Measurements from ENCODE around the gene EBF3. TPM values are rescaled to one million over a fixed set of nuclear protein-coding genes. Genes with fewer than 3 reads are reported as not detected.

The EBF3 gene
- total and polyA plus RNA-seq, 2 experiments from 2014 or later: 0.22 to 0.77 TPM

- Histone ChIP-seq H3K79me2 (no peaks in the 10 kb centered on the region), H3K9me2 (replicated peaks; ENCODE audit: insufficient read depth) (no peaks in the 10 kb centered on the region), H3K27me3 (no peaks in the 10 kb centered on the region), H3K36me3 (replicated peaks; ENCODE audit: insufficient read depth, low read depth) (no peaks in the 10 kb centered on the region), H3K9me3 (ENCODE audit: low read depth) (peaks cover 9% of the 10 kb centered on the region), H3K4me3 (no peak overlapping the region), H3K27ac (no peak overlapping the region), H4K20me1 (ENCODE audit: insufficient read depth, poor library complexity, severe bottlenecking) (no peaks in the 10 kb centered on the region), H3K4me1 (ENCODE audit: insufficient read depth) (no peaks in the 10 kb centered on the region), H3K4me2 (no peak overlapping the region), H2AFZ (no peak overlapping the region)
- TF ChIP-seq, protein P1, sequence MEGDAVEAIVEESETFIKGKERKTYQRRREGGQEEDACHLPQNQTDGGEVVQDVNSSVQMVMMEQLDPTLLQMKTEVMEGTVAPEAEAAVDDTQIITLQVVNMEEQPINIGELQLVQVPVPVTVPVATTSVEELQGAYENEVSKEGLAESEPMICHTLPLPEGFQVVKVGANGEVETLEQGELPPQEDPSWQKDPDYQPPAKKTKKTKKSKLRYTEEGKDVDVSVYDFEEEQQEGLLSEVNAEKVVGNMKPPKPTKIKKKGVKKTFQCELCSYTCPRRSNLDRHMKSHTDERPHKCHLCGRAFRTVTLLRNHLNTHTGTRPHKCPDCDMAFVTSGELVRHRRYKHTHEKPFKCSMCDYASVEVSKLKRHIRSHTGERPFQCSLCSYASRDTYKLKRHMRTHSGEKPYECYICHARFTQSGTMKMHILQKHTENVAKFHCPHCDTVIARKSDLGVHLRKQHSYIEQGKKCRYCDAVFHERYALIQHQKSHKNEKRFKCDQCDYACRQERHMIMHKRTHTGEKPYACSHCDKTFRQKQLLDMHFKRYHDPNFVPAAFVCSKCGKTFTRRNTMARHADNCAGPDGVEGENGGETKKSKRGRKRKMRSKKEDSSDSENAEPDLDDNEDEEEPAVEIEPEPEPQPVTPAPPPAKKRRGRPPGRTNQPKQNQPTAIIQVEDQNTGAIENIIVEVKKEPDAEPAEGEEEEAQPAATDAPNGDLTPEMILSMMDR (IDR thresholded peaks at IDR 0.05; ENCODE audit: poor library complexity): no peak
- TF ChIP-seq EZH2 (IDR thresholded peaks at IDR 0.05; ENCODE audit: borderline replicate concordance) (no peak), EZH2phosphoT487 (IDR thresholded peaks at IDR 0.05; ENCODE audit: low read depth, severe bottlenecking, unreplicated experiment) (no peak)
- 84% methylated on average over 3 of the region's 3 CpGs for WGBS (ENCODE audit: low lambda C conversion rate, missing lambda C conversion rate)
- DNase-seq (ENCODE audit: low spot score): no peak
Measured at GRCh38 chr10:129799942-129800341, 164.1 kb downstream of the EBF3 start.

- Histone ChIP-seq H3K4me2 (no peak overlapping the region), H3K27me3 (no peaks in the 10 kb centered on the region), H3K4me3 (no peak overlapping the region), H3K79me2 (no peaks in the 10 kb centered on the region), H3K9me2 (replicated peaks; ENCODE audit: insufficient read depth) (no peaks in the 10 kb centered on the region), H3K4me1 (ENCODE audit: insufficient read depth) (no peaks in the 10 kb centered on the region), H3K27ac (no peak overlapping the region), H3K9me3 (ENCODE audit: low read depth) (no peaks in the 10 kb centered on the region), H2AFZ (no peak overlapping the region), H4K20me1 (ENCODE audit: insufficient read depth, poor library complexity, severe bottlenecking) (no peaks in the 10 kb centered on the region), H3K36me3 (replicated peaks; ENCODE audit: insufficient read depth, low read depth) (no peaks in the 10 kb centered on the region)
- WGBS (ENCODE audit: low lambda C conversion rate, missing lambda C conversion rate): 87% methylated on average over 12 of the region's 14 CpGs
- no peak for DNase-seq (ENCODE audit: low spot score)
- TF ChIP-seq, protein P1 (IDR thresholded peaks at IDR 0.05; ENCODE audit: poor library complexity): no peak
- TF ChIP-seq EZH2 (IDR thresholded peaks at IDR 0.05; ENCODE audit: borderline replicate concordance) (no peak), EZH2phosphoT487 (IDR thresholded peaks at IDR 0.05; ENCODE audit: low read depth, severe bottlenecking, unreplicated experiment) (no peak)
Measured at GRCh38 chr10:129796710-129797420, 167.2 kb downstream of the EBF3 start.

DNA sequence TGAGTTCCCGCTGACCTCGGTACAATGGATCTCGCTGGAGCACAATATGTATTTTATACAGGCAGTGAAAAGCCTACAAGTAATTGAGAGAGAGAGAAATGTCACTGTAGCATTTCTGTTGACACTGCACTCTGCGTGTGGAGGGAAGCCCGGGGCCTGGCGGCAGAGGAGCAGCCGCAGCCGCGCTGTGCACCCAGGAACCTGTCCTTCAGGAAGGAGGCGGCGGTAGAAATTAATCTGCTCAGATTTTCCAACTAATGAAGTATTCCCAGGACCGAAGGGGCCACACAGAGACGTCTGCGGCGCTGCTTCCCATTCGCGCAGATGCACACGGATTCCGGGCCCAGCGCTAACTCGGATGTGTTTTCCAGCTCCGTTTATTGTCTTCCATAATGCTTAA, 170.1 kb downstream of the EBF3 start:
- TF ChIP-seq, protein P1 (IDR thresholded peaks at IDR 0.05; ENCODE audit: poor library complexity): no peak
- no peak for TF ChIP-seq EZH2phosphoT487 (IDR thresholded peaks at IDR 0.05; ENCODE audit: low read depth, severe bottlenecking, unreplicated experiment)
- TF ChIP-seq EZH2 (IDR thresholded peaks at IDR 0.05; ENCODE audit: borderline replicate concordance): no peak
- no peaks in the 10 kb centered on the region for H3K9me2 ChIP-seq (replicated peaks; ENCODE audit: insufficient read depth)
- H4K20me1 ChIP-seq (ENCODE audit: insufficient read depth, poor library complexity, severe bottlenecking): no peaks in the 10 kb centered on the region
- H3K79me2 ChIP-seq: no peaks in the 10 kb centered on the region
- no peak overlapping the region for H3K27ac ChIP-seq
- DNase-seq (ENCODE audit: low spot score): no peak
- no peaks in the 10 kb centered on the region for H3K27me3 ChIP-seq
- no peaks in the 10 kb centered on the region for H3K9me3 ChIP-seq (ENCODE audit: low read depth)
- no peaks in the 10 kb centered on the region for H3K4me1 ChIP-seq (ENCODE audit: insufficient read depth)
- H2AFZ ChIP-seq: no peak overlapping the region
- no peak overlapping the region for H3K4me2 ChIP-seq
- 97% methylated on average over 22 of the region's 22 CpGs for WGBS (ENCODE audit: low lambda C conversion rate, missing lambda C conversion rate)
- H3K4me3 ChIP-seq: no peak overlapping the region
- H3K36me3 ChIP-seq (replicated peaks; ENCODE audit: insufficient read depth, low read depth): no peaks in the 10 kb centered on the region
